ENCODE measurements around the gene CR2.
"Not testable (repeated sequence)": the region's sequence is repeated elsewhere in the genome, so short reads cannot be mapped to it uniquely, and the experiment has no call there.

Gene CR2

DNA sequence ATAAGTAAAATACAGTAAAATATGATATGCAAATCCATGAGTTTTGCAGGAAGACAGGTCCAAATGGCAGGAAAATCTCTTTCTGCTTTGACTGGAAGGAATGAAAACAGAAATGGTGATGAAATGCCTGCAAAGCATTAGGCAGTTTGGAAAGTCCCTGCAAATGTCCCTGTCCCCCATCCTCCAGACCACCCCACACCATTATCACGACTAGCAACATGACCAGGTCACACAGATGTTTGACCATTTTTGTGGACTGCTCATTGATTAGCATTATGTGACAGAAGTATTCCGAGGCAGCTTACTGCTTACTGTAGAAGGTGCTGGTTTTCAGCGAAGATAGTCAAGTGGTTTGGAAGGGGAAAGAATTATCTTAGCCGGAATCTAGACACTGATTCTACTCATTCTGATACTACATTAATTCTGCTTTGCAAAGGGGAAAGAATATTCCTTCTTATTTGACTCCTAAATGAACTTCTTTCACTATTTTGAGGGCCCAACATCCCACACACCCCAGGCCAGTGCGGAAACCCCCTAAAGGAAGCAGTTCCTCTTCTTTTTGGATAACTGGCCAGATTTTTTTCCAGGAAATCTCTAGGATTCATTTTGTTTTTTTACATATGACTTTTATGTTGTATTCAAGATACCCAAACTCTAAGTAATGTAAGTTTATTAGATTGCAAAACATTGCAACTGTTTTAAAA is 9.5 kb upstream of the CR2 start:
- no peak for DNase-seq (ENCODE audit: low read depth)

DNA sequence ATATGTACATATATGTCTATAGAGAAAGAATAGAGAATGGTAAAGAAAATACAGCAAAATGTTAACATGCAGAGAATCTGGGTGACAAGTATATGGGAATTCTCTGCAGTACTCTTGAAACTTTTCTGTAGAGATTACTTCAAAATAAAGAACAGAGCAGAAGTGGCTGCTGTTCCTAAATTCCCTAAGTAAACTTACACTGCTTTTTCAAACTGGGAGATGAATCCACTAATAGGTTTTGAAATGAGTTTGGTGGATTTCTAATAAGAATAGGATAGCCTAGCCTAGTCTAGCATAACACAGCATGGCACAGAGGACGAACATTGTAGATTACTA is 450 bp upstream of the CR2 start:
- no peak for DNase-seq (ENCODE audit: low read depth)

DNA sequence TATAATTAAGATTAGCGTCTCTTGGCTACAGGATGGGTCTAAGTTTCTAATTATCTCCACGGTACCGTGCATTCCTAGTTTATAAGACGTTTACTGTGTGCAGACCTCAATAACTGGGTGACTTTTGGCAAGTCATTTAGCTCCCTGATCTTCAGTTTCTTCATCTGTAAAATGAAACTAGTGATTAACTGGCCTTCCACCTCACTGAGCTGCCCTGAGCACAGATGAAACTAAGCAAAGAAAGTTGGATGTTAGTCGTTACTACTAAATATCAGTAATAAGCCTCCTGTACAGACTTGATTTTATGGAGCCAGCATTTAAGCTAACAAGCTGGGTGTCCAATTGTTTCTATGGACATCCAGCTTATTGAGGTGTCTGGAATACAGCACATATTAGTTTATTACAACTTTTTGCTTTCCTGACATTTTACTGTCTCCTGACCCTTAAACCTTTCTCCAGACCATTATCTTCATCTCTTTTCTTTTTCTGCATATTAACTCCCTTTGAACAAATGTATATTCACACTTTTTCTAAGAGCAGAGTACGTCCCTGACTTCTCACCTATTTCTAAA is 1.1 kb downstream of the CR2 start:
- no peak for DNase-seq (ENCODE audit: low read depth)

DNA sequence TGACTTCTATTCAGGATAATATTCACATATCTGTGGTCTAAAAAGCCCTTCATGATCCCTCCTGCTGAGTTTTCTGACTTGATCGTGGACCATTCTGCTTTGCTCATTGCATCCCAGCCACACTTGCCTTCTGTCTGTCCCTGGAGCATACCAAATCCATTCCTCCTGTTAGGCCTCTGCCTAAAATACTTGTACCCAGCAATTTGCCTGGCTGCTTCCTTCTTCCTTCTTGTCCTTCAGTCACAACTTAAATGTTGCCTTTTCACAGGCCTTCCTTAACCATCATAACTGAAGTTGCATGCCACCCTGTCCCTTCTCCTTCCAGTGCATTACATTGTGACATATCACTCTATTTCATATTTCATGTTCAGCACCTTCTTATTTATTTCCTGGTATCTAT is 4.3 kb downstream of the CR2 start:
- DNase-seq (ENCODE audit: low read depth) = no peak

DNA sequence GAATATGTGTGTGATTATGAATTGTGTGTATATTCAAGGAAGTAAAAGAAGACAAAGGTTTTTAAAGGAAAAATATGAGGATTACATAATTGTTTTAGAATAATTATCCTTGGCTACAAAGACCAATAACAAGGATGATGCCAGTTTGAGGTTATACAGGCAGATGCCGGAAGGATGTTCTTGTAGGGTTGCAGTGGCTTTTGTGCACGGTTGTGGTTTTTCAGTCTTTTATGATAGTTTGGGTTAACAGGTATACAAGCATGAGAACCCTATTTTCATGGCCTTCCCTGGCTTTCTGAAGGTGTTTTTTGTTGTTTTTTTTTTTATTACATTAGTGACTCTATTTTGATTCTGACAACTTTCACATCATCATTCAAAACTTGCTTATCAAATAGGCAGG is 4.9 kb downstream of the CR2 start:
- no peak for DNase-seq (ENCODE audit: low read depth)

DNA sequence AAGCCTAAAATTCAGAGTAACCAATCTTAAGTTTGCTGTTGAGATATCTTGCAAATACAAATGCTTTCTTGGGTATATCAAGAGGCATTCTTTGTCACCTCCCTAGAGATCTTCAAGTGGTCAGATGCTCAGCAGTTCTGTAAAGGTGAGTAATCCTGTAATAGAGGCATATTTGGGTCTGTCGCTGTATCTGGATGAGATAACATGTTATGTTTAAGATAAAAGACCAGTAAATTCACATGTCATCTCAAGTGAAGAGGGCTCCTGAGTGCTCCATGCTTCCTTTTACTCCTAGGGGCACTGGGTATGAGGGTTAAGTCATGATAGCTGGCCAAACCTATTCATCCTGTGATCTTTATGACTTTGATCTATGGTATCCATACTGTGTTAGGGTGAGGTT is 7.5 kb downstream of the CR2 start:
- no peak for DNase-seq (ENCODE audit: low read depth)

DNA sequence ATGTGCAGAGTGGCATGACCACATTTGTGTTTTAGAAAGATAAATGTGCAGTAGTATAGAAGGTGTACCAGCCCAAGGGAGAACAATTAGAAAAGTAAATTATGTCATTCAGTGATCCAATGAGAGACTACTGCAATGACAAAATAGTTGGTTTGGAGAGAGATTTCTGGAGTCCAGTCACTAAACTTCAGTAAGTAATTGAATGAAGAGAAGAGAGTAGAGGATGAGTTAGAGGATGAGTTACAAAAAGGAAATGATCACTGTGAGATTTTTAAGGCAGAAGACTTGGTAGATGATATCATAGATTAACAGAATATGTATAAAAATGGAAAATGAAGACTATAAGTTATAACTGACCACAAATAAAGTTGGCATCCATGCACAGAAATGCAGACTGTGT is 8.4 kb downstream of the CR2 start:
- no peak for DNase-seq (ENCODE audit: low read depth)

DNA sequence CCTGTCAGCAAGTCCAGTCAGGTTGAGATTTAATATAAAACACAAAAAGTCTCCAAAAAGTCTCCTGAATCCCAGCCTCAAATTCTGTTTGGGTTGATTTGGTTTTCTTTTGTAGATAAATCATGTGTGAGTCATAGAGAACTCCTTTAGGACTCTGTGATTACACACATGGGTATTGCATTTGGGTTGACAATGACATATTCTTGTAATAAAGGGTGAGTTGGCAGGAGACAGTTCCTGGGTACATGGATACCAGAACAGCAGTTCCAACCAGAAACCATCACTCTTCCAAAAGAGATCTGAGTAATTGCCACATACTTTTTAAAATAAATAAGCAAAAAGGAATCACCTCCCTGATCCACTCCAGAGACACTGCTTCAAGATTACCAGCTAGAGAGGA is 8.9 kb downstream of the CR2 start:
- no peak for DNase-seq (ENCODE audit: low read depth)

DNA sequence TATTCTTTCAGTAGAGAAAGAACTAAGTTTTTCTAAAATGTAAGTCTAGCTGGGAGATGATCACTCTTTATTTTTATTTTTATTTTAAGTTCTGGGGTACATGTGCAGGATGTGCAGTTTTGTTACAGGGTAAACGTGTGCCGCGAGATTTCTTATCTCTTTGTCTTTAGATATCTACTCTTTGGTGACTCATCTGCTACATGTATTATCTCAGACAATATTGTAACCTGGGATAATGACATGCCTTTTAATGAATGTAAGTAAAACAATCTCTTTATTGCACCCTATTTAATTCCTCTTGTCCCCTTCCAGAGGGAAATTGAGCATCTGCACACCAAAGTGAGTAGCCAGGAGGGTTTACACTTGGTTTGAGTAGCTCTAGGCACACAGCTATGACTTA is 9.4 kb downstream of the CR2 start:
- DNase-seq (ENCODE audit: low read depth) = no peak

DNA sequence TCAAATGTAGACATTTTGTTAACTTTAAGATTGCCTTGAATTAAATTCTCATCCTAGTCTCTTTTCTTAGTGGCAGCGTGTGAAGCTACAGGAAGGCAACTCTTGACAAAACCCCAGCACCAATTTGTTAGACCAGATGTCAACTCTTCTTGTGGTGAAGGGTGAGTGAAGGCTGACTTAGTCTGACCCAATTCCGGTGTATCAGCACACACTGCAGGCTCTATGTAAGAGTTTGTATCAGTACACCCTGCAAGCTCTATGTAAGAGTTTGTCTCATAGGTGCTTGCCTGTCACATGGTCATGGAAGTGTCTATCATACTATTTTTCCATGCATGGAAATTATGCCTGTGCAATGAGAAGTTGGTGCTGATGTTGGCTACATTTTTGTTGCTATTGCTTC is 16.8 kb downstream of the CR2 start:
- DNase-seq (ENCODE audit: low read depth) = no peak

DNA sequence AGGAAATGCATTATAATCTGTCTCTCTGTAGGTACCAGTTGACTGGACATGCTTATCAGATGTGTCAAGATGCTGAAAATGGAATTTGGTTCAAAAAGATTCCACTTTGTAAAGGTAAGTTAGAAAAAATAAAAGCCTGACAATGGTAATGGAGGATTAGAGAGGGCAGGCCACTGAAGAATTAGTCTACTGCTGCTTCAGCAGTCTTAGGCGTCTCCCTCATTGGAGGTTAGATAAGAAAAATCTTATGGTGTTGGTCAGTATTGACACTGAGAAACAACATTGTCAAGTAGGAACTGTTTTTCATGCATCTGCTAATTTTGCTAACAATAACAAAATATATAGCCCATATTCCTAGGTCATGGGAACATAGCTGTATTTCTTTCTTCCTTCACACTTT is 20.1 kb downstream of the CR2 start:
- no peak for DNase-seq (ENCODE audit: low read depth)

DNA sequence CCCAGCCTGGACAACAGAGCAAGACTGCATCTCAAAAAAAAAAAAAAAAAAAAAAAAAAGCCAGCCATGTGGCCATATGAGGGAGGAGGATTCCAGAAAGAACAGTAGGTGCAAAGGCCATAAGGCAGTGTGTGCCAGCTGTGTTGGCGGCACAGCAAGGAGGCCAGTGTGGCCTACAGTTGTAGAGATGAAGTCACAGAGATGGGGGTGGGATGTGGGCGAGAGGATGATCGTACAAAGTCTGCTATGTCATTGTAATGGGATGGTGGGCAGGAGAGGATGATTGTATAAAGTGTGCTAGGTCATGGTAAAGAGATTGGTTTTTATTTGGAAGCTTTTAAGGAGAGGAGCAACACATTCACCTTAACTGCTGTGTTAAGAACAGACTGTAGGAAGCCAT is 32.1 kb downstream of the CR2 start:
- no peak for DNase-seq (ENCODE audit: low read depth)

DNA sequence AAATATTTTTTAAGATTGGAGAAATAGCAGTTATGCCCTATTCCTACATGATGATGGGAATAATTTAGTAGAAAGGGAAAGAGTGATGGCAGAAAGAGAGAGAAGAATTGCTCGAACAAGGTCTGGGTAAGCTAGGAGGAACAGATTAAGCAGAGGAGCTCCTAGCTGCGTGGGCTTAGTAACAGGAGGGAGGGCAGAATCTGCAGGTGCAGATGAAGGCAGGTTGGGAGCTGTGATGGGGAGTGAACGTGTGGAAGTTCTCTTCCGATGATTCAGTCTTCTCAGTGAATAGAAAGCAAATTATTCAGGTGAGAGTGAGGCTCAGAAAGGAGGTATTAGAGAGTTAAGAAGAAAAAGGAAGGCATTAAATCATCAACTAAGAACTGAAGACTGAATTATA is 33.5 kb downstream of the CR2 start:
- DNase-seq (ENCODE audit: low read depth) = no peak

DNA sequence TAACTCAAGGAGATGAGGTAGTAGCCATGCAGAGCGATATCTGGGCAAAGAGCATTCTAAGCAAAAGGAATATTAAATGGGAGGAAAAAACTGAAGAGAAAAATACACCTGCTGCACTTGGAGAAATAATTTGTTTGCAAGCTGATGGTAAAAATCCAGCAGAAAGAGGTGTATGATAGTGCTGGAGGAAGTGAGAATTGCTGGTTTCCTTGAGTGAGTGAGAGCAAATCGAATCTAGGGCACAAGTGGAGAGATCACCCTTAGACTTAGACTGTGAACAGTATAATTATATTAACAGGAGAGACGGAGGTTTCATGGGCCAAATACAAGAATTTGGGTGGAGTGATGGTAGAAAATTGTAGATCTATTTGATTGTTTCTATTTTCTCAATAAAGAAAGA is 39.1 kb downstream of the CR2 start:
- no peak for DNase-seq (ENCODE audit: low read depth)

DNA sequence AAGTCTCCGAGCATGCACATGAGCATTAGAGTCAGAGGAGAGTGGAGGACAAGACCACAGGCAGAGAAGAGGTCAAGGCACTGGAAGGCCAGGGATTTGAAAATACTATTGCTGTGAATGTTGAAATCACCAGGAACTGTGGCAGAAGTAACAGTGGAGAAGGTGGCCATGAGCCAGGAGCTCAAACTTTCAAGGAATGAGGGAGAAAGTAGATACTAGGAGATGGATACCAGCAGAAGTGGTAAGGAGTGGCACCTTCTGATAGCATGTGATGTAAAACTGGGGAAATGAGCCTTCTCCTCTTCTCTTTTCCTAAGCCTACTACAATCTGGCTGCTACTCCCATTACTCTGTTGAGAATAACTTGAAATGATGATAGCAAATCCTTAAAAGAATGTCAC is 40.0 kb downstream of the CR2 start:
- no peak for DNase-seq (ENCODE audit: low read depth)

DNA sequence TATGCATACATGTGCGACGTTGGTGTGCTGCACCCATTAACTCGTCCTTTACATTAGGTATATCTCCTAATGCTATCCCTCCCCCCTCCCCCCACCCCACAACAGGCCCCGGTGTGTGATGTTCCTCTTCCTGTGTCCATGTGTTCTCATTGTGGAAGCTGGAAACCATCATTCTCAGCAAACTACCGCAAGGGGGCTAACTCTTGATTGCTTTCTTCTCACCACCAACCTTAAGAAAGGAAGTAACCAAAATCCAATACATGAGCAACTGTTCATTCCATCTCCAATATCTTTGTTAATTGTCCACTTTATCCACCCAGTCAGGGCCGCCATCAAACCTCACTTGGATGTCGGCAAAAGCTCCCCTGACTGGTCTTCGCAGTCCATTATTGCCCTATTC is 41.2 kb downstream of the CR2 start:
- not testable (repeated sequence) for DNase-seq (ENCODE audit: low read depth)

DNA sequence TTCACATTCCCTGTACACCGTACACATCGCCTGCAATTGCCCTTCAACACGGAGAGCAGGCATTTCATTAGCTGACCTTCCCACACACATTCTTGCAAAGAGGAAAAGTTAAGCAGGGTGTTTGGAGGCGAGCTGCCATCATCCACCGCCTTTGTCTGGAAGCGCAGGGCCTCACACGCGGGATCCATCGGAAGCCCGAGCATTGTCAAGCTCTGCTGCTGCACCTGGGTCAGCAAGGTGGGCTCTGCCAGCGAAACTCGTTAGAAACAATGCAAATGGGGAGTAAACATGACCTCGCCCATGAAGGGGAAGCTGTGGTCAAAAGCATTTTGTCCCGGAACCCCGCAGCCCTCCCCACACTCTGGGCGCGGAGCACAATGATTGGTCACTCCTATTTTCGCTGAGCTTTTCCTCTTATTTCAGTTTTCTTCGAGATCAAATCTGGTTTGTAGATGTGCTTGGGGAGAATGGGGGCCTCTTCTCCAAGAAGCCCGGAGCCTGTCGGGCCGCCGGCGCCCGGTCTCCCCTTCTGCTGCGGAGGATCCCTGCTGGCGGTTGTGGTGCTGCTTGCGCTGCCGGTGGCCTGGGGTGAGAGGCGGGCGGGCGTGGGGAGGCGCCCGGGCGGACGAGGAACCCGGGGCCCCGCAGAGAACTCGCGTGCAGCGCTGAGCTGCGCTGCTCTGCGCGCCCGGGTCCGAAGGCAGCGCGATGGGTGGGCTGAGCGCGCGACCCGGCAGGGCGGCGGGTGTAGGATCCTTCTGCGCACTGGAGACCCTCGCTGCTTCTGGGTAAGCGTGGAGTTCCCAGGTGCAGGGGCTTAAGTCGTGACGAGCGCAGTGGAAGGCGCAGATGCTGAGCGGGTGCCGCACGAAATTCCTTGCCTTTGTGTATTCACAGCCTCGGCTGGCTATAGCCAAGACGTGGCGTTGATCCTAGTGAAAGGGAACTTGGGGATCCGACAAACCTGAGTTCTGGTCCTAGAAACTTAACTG is 42.0 kb downstream of the CR2 start, which contains the start of gene CR1:
Gene CR1, plus strand, starts transcription at position 357 of the 992 bp plus-strand sequence. Its CDS starts 111 bp downstream, at position 468.
- DNase-seq (ENCODE audit: low read depth) = no peak

DNA sequence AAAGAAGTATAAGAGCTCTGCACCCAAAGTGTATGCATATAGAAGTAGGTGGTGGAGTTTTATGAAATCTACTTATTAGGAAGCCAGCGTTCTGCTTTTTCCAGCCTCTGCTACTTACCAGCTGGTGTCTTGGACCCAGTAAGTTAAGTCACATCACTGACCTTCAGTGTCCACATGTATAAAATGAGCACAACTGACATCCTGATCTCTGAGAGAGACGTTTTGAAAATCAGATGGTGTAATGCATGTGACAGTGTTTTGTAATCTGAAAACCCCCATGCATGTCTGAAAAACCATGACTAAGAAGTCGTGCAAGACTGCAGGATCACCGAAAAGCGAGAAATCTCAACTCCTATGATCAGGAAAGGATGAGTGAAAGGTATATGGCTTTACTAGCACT is 43.8 kb downstream of the CR2 start:
- DNase-seq (ENCODE audit: low read depth) = no peak

DNA sequence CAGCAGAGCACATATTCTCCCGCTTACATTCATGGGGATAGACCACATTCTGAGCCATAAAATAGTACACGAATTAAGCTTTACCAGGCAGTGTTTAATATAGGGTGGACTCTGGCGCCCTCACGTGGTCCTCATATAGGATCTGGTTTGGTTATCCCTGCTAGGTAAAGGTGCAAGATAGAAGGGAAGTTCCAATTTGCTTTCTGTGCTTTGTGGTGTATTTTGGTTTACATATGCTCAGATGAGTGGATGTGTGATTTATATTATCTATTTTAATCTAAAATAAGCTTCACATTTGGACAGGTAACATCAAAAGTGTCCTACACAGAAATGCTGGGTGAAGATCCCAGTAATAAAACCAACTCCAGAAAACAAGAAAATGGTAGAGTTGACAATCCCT is 45.4 kb downstream of the CR2 start:
- peak; percentile 47 for DNase-seq (ENCODE audit: low read depth)

DNA sequence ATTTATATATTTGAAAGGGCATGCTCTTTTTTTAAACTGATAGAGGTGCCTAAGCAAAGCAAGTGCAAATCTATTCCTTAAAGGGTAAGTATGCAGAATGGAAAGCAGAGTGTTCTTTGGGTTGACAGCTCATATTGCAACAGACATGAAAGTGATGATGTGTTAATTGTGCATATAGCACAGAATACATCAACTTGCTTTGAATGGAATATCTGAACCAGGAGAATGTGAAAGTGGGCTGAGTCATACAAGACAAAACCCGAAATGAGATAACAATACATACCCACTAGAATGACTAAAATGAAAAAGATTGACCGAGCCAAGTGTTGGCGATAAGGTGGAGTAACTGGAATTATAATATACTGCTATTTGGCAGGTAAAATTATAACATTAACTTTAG is 46.2 kb downstream of the CR2 start:
- DNase-seq (ENCODE audit: low read depth) = no peak

DNA sequence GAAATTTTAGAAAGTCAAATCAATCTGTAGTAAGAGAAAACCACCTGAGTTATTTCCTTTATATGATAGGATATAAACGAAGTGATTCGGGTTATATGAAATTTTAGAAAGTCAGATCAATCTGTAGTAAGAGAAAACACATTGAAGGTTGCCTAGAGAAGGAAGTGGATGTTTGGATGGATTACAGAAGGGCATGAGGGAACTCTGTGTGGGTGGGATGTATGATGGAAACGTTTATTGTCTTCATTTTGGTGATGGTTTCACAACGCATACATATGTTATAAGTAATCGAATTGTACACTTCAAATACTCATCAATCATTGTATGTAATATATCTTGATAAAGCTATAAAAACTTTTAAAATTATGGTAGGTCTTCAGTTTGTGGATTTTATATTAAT is 46.9 kb downstream of the CR2 start:
- no peak for DNase-seq (ENCODE audit: low read depth)

DNA sequence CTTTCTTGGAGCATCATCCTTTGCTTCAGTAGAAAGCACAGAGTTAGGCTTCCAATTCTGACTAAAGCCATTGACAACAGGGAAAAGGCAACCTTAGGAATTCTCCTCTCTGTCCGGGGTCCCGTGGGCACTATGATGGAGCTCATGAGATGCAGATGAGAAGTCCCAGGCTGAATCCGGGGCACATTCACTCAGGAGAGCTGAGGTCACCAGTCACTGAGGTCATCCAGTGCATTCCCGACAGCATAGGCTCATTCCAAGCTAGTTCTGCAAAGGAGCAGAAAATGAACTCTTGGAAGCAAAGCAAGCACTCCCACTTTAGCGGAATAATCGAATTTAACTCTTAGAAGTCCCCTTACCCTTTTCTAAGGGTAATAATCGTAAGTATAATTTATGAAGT is 48.6 kb downstream of the CR2 start:
- no peak for DNase-seq (ENCODE audit: low read depth)

DNA sequence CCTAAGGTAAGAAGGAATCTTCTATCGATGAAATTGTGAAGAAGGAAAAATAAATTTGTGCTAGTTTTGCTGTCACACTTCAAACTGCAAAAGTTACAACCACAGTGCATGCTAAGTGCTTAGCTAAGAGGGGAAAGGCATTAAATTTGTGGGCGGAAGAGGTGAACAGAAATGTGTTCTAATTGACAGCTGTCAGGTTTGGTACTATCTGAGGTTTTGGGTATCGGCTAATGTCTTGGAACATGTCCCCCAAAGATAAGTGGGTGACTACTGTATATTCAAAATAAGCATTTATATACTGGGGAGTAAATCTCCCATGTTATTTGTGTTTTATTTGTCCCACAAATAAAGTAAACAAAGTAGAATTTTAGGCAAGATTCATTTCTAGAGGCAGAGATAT is 49.8 kb downstream of the CR2 start:
- DNase-seq (ENCODE audit: low read depth) = no peak

All from fibroblast of gingiva (primary cell).